IPS DF 4.7 (cell line): ENCODE measurements around the gene NPAT.

Experiments used
- DNase-seq: peaks from one replicate; pipeline ENCODE4 v3.0.0-alpha.2; 2013; ENCODE audit warnings: low spot score; ENCODE audit errors: extremely low read depth

NPAT gene

DNA sequence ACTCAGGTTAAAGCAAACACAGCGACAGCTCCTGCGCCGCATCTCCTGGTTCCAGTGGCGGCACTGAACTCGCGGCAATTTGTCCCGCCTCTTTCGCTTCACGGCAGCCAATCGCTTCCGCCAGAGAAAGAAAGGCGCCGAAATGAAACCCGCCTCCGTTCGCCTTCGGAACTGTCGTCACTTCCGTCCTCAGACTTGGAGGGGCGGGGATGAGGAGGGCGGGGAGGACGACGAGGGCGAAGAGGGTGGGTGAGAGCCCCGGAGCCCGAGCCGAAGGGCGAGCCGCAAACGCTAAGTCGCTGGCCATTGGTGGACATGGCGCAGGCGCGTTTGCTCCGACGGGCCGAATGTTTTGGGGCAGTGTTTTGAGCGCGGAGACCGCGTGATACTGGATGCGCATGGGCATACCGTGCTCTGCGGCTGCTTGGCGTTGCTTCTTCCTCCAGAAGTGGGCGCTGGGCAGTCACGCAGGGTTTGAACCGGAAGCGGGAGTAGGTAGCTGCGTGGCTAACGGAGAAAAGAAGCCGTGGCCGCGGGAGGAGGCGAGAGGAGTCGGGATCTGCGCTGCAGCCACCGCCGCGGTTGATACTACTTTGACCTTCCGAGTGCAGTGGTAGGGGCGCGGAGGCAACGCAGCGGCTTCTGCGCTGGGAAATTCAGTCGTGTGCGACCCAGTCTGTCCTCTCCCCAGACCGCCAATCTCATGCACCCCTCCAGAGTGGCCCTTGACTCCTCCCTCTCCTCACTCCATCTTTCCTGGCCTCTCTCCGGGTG, at the start of gene NPAT, which contains the start of gene ATM:
NPAT (minus strand) TSS at position 65 of the 774 bp plus-strand sequence. CDS start 102 bp downstream, outside the sequence.
ATM (plus strand) TSS at position 494 of the 774 bp plus-strand sequence. CDS start 4,558 bp downstream, outside the sequence.
- DNase-seq = peak; percentile 90

DNA sequence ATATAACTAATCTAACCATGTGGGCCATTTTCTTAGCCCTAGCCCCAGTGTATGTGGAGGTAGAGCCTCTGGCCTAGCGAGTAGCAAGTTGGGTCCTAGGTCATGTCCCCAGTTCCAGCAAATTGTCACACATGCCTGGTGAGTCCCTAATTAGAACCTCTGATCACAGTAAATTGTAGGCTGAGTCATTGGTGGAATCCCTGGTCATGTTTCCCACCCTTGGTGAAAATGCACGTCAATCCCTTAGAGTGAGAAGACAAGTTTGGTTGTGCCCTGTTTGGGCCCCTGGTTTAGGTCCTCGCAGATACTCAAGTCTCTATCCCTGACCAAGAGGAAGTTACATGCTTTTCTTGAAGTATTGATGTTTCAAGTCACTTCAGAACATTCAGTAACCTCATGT, 47.1 kb upstream of the NPAT start:
- no peak for DNase-seq

GRCh38 chr11:108253176-108253575, 30.7 kb upstream of the NPAT start:
- no peak for DNase-seq

DNA sequence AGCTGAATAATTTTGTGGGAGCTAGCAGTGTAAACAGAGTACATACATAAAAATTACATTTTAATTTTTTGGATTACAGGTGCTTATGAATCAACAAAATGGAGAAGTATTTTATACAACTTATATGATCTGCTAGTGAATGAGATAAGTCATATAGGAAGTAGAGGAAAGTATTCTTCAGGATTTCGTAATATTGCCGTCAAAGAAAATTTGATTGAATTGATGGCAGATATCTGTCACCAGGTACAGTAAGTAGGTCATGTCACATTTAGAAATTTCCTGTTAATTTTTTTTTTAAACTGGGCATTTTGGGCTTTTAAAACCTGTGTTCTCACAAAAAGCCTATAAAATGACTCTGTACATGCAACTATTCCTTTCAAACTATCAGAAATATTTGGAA, 24.4 kb upstream of the NPAT start:
- no peak for DNase-seq

- DNase-seq = no peak
These were observed 23.9 kb upstream of the NPAT start for GRCh38 chr11:108246308-108246707.

DNA sequence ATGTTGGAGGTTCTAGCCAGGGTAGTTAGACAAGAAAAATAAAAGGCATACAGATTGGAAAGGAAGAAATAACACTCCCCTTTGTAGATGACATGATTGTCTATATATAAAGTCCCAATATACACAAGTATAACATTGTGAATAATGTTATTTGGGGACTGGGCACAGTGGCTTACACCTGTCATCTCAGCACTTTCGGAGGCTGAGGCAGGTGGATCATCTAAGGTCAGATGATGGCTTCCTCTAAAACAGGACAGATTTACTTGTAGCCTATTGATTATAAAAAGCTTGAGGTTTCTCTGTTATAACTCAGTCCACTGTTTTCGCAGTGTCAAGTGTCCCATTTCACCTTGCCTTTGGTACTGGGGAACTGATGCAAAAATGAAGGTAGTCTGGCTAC, 20.0 kb upstream of the NPAT start:
- no peak for DNase-seq

DNA sequence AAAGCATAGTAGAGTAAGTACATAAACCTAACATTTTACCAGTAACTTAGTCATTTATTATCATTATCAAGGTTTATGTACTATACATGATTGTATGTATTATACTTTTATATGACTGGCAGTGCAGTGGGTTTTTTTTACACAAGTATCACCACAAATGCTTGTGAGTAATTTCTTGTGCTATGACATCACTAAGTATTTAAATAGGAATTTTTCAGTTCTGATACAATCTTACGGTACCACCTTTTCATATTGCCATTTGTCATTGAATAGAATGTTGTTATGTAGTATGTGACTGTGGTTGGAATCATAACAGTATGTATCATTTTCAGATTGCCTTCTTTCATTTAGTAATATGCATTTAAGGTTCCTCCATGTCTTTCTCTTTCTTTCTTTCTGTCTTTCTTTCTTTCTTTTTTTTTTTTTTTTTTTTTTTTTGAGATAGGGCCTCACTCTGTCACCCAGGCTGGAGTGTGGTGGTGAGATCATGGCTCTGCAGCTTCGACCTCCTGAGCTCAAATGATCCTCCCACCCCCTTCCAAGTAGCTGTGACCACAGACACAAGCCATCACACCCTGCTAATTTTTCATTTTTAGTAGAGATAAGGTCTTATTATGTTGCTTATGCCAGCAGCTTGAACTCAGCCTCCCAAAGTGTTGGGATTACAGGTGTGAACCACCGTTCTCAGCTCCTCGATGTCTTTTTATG, 19.0 kb upstream of the NPAT start:
- DNase-seq = no peak

GRCh38 chr11:108239076-108239475, 16.6 kb upstream of the NPAT start:
- DNase-seq = no peak

DNA sequence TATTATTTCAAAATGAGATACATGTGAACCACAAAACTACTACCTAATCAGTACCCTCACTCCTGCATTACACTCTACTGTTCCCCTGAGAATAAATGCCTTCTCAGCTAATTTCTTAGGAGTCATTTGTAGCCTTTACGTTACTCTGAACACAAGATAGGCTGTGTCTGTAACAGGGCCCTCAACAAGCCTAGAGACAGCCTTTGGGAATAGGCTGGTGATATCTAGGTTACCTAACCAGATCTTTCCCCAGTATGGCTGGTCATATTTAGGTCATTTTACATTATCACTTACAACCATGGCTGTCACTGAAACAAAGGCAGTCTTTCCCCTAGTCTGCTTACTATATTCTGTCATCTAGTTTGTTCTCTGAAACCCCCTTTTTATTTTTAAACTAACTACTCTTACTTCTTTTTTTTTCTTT, 14.6 kb upstream of the NPAT start:
- DNase-seq = no peak

GRCh38 chr11:108235633-108236032, 13.2 kb upstream of the NPAT start:
- DNase-seq = no peak

- no peak for DNase-seq
These were observed 12.8 kb upstream of the NPAT start for GRCh38 chr11:108235192-108235591.

DNA sequence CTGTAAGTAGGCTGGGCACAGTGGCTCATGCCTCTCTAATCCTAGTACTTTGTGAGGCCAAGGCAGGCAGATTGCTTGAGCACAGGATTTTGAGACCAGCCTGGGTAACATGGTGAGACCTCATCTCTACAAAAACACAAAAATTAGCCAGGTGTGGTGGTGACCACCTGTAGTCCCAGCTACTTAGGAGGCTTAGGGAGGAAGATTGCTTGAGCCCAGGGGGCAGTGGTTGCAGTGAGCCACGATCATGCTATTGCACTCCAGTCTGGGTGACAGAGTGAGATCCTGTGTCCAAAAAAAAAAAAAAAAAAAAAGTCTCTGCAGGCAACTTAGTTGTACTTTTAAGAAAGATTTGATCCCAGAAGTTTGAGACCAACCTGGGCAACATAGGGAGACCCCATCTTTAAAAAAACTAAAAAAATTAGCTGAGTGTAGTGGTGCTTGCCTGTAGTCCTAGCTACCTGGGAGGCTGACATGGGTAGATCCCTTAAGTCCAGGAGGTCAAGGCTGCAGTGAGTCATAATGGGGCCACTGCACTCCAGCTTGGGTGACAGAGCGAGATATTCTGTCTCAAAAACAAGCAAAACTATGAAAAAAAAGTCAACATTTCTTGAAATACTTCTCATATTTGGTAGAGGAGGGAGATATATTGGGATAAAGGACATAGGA, 11.0 kb upstream of the NPAT start:
- no peak for DNase-seq

- no peak for DNase-seq
These were observed 5.8 kb upstream of the NPAT start for GRCh38 chr11:108228251-108228650.

GRCh38 chr11:108226036-108226435, 3.6 kb upstream of the NPAT start:
- no peak for DNase-seq

- no peak for DNase-seq
These were observed 2.7 kb upstream of the NPAT start for GRCh38 chr11:108224911-108225786.

DNA sequence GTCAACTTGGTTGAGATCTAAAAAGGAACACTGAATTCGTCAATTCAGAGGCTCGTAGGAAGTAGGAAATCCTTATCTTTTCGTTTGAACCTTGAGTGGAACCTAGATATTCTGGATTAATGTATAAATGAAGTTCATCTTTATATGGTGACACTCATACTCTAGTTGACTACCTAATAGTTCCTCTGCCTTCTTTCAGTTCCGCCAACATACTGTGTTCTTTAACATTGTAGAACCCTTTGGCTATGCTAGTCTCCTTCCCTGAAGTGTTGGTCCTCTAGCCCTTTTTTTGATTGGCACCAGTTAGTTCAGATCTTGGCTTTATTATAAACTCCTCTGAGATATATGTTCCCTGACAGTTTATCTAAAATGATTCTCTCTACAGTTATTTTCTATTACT, 1.9 kb upstream of the NPAT start:
- DNase-seq = no peak

DNA sequence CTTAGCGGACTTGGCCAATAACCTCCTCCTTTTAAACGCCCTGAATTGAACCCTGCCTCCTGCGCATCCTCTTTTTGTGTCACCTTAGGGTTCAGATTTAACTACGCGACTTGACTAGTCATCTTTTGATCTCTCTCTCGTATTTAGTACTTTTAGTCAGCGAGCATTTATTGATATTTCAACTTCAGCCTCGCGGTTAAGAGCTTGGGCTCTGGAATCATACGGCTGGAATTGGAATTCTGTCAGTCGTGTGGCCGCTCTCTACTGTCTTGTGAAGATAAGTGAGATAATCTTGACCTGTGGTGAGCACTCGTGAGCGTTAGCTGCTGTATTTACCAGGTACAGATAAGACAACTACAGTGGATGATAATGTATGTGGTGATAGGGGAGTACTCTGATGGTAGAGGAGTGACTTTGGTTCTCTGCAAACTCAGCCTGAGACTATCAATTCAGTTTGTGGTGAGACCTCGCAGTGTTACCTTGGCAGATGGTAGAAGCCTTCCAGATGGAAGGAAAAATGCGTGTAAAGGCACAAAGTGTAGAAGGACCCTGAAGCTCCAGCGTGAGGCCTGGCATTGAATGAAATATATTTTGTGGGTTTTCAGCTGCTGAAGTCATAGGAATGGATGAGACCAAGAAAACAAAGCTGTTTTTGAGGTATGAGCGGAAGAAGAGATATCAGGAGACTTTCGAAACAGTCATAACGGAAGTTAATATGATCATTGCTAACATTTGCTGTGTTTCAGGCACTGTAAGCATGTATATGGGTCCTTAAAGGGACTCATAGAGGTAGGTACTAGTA, 1.1 kb upstream of the NPAT start:
- DNase-seq = no peak

DNA sequence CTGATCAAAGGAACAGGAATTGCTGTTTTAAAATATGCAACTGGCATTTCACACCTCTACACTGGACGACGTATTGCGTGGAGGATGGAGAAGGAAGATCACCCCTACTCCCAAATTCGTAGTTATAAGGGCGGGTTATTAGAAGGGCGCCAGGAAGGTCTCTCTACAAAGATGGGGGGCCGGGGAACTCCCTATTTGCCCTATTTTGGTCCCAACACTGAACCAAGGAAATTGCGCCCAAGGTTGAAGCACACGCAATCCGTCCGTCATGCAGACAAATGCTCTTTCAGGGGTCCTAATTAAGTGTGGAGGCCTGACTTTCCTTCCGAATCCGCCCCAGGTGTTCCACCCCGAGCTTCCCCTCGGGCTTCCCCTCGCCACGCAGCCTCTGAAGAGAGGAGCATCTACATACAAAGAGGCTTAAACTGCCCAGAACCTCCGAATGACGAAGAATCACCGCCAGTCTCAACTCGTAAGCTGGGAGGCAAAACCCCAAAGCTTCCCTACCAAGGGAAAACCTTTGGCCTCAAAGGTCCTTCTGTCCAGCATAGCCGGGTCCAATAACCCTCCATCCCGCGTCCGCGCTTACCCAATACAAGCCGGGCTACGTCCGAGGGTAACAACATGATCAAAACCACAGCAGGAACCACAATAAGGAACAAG, 396 bp downstream of the NPAT start:
- DNase-seq = no peak

- DNase-seq = no peak
These were observed 1.1 kb downstream of the NPAT start for GRCh38 chr11:108221371-108221770.
